Body of pancreas (tissue), 4 donors: ENCODE data around the gene OAS1. TPM values are rescaled to one million over a fixed set of nuclear protein-coding genes. Genes with fewer than 3 reads are reported as not detected.
"Not testable (repeated sequence)": the region's sequence is repeated elsewhere in the genome, so short reads cannot be mapped to it uniquely, and the experiment has no call there.

Experiments
- ATAC-seq: fragments of 150-250 bp; one replicate; pipeline ENCODE4 v1.9.1; 2016
- DNase-seq, 4 donors: peaks; one replicate each; pipeline ENCODE4 v3.0.0-alpha.2; 2019
- H3K27ac ChIP-seq, 4 donors: fragments of 200-600 bp; sonication (generic); 1 replicate in 3 of 4; 2 replicates in 1 of 4; pipeline versions ENCODE4 v1.5.1 to v1.6.1; 2016 to 2019; ENCODE audit warnings: mild to moderate bottlenecking in 1 of 4, mixed read lengths in 1 of 4, moderate library complexity in 1 of 4
- H3K27me3 ChIP-seq, 2 donors: fragments of 200-600 bp; sonication (generic); one replicate each; pipeline ENCODE4 v1.6.0; 2016; ENCODE audit warnings: mild to moderate bottlenecking in 1 of 2
- H3K36me3 ChIP-seq, 2 donors: fragments of 200-600 bp; sonication (generic); replicated peaks in 1 of 2; 2 replicates each; pipeline ENCODE4 v1.5.1; 2016; ENCODE audit warnings: low read depth in 2 of 2; ENCODE audit not compliant: insufficient read depth in 1 of 2
- H3K4me1 ChIP-seq: fragments of 200-600 bp; sonication (generic); one replicate; pipeline ENCODE4 v1.6.0; 2016
- H3K4me3 ChIP-seq, 2 donors: fragments of 200-600 bp; sonication (generic); 1 replicate in 1 of 2; 2 replicates in 1 of 2; pipeline ENCODE4 v1.5.1; 2016 to 2019
- H3K9me3 ChIP-seq, 3 donors: fragments of 200-600 bp; sonication (generic); 1 replicate in 2 of 3; 2 replicates in 1 of 3; pipeline ENCODE4 v1.5.1; 2016
- CTCF ChIP-seq, 7 experiments: fragments of 450-650 bp in 4 of 7; fragments of 200-600 bp in 3 of 7; sonication (generic) in 3 of 7; IDR thresholded peaks; one replicate each; pipeline ENCODE4 v1.5.1; 2016 to 2019; ENCODE audit warnings: antibody characterized with exemption in 7 of 7
- POLR2A ChIP-seq, 3 donors: fragments of 450-650 bp; IDR thresholded peaks; one replicate each; pipeline ENCODE4 v1.6.1; 2016; ENCODE audit warnings: antibody characterized with exemption in 3 of 3, mild to moderate bottlenecking in 2 of 3
- WGBS, 2 donors: methylation state at CpG; one replicate each; pipeline ENCODE4 v1.1.5; 2017; 5-methylcytosine and 5-hydroxymethylcytosine counted together
- intact Hi-C: fragments of 100-400 bp; cut with DNase I; formaldehyde crosslinking; loops from one replicate; pipeline ENCODE4 v1.15.1; 2023
- total RNA-seq, 2 donors: library from RNA; depleted of rRNA; stranded (reverse); fragments of >200 nt; gene quantifications; one replicate each; pipeline ENCODE4 v1.1.0, GENCODE V29; 2016

OAS1 gene
- total RNA-seq, 2 donors from 2014 or later, result 4.3 to 7.8 TPM

DNA sequence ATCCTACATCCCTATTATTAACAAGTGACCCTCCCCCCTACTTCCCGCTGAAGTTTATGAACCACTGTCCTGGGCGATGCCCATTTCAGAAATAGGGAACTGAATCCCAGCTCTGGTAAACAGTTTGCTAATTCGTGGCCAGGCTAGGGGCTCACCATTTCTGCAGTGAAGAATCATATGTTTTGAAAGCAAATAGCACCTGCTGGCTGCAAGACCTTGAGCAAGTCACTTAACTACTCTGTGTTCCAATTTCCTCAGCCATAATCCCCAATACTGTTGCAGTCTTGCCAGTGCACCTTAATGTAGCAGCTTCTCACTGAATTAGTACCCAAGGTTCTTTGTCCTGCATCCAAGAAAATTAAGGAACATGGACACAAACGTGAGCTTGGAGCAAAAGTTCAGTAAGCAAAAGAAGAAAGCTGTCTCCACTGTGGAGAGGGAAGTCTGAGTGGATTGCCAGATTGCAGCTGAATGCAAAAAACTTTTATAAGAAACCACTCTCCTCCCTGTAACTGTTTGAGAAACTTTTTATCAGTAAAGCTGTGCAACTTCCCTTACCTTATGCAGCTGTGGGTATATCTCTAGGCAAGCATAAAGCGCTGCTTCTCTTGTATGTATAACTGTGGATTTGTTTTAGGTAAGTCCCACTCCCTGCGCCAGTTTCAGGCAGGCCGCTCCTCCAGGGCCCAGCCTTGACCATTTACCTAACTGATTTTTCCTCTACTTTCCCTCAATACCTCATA is 824 bp downstream of the OAS1 start:
- TF ChIP-seq CTCF (IDR thresholded peaks at IDR 0.05) (no peak), POLR2A (IDR thresholded peaks at IDR 0.05) (no peak)
- WGBS, 2 donors, result 68 to 72% methylated on average over 7 of the region's 7 CpGs
- peak overlapping the region in 2 of 4 donors; percentile 62 to 83 for H3K27ac ChIP-seq
- peaks cover 20% of the 10 kb centered on the region for H3K4me1 ChIP-seq
- H3K36me3 ChIP-seq, result no peaks in the 10 kb centered on the region
- DNase-seq, result peak in 1 of 4 donors; percentile 34
- no peaks in the 10 kb centered on the region for H3K9me3 ChIP-seq
- intact Hi-C loops, result no loop called here
- no peak overlapping the region for H3K4me3 ChIP-seq
- no peaks in the 10 kb centered on the region for H3K27me3 ChIP-seq
- ATAC-seq, result no peak

DNA sequence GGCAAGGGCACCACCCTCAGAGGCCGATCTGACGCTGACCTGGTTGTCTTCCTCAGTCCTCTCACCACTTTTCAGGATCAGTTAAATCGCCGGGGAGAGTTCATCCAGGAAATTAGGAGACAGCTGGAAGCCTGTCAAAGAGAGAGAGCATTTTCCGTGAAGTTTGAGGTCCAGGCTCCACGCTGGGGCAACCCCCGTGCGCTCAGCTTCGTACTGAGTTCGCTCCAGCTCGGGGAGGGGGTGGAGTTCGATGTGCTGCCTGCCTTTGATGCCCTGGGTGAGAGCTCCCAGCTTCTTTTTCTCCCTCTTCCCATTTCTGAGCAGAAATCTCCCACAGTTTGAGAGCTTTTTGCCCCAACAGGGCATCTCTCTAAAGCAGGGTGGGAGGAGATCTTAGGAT is 1.8 kb downstream of the OAS1 start:
- no peak for ATAC-seq
- Histone ChIP-seq H3K27me3 (no peaks in the 10 kb centered on the region), H3K9me3 (no peaks in the 10 kb centered on the region), H3K4me3 (no peak overlapping the region), H3K27ac (no peak overlapping the region), H3K4me1 (peaks cover 20% of the 10 kb centered on the region), H3K36me3 (no peaks in the 10 kb centered on the region)
- WGBS, 2 donors, result 79 to 91% methylated on average over 12 of the region's 12 CpGs
- DNase-seq, result no peak
- TF ChIP-seq POLR2A (IDR thresholded peaks at IDR 0.05) (no peak), CTCF (IDR thresholded peaks at IDR 0.05) (no peak)
- intact Hi-C loops, result no loop called here

DNA sequence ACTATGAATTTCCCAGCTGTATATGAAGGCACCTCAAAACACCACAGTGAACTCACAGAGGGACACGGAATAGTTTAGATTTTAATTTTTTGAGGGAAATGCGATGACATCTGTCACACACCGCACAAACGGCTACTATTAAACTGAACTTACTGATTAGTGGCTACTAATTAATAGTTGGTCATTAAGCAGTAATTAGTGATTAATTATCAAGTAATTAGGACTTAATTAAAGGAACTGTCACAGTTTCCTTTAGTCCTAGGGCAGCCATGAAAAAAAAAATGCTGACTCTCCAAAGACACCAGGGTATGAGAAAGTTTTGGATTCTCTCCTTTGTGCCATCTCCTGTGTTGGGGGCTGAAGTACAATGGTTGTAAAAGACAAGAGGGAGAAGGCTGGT is 2.9 kb downstream of the OAS1 start:
- TF ChIP-seq CTCF (IDR thresholded peaks at IDR 0.05) (no peak), POLR2A (IDR thresholded peaks at IDR 0.05) (no peak)
- H3K4me1 ChIP-seq, result peaks cover 20% of the 10 kb centered on the region
- H3K27ac ChIP-seq, result no peak overlapping the region
- H3K9me3 ChIP-seq, result no peaks in the 10 kb centered on the region
- no peaks in the 10 kb centered on the region for H3K27me3 ChIP-seq
- DNase-seq (no peak), ATAC-seq (no peak)
- intact Hi-C loops, result no loop called here
- WGBS, 2 donors, result 96 to 97% methylated on average over 4 of the region's 4 CpGs
- H3K36me3 ChIP-seq, result no peaks in the 10 kb centered on the region
- no peak overlapping the region for H3K4me3 ChIP-seq

- no peak for DNase-seq
- no peaks in the 10 kb centered on the region for H3K27me3 ChIP-seq
- H3K36me3 ChIP-seq, result no peaks in the 10 kb centered on the region
- no peak for ATAC-seq
- H3K4me3 ChIP-seq, result no peak overlapping the region
- H3K4me1 ChIP-seq, result peaks cover 10% of the 10 kb centered on the region
- intact Hi-C loops, result no loop called here
- WGBS, 2 donors, result 88 to 93% methylated on average over 1 of the region's 1 CpG
- no peak overlapping the region for H3K27ac ChIP-seq
- TF ChIP-seq CTCF (IDR thresholded peaks at IDR 0.05), result no peak
- TF ChIP-seq POLR2A (IDR thresholded peaks at IDR 0.05), result no peak
- no peaks in the 10 kb centered on the region for H3K9me3 ChIP-seq
Observed at GRCh38 chr12:112913038-112913688, 6.4 kb downstream of the OAS1 start.

DNA sequence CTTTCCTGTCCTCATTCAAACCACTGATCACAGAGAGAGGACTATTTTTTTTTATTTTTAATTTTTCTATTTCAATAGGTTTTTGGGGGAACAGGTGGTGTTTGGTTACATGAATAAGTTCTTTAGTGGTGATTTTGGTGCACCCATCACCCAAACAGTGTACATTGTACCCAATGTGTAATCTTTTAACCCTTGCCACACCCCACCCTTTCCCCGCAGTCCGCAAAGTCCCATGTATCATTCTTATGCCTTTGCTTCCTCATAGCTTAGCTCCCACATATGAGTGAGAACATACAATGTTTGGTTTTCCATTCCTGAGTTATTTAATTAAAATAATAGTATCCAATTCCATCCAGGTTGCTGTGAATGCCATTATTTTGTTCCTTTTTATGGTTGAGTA is 7.1 kb downstream of the OAS1 start:
- H3K27me3 ChIP-seq, H3K4me3 ChIP-seq, H3K36me3 ChIP-seq, H3K27ac ChIP-seq, ATAC-seq, H3K9me3 ChIP-seq, intact Hi-C loops, DNase-seq: not testable (repeated sequence)
- H3K4me1 ChIP-seq, result peaks cover 10% of the 10 kb centered on the region
- WGBS, 2 donors, result 98% methylated on average over 2 of the region's 2 CpGs
